Loucy (cell line): ENCODE data around the gene GNB1L.

Source experiments
- H2AFZ ChIP-seq: fragments of 200-600 bp; sonication (generic); 2 replicates; pipeline ENCODE4 v1.6.0; 2016; ENCODE audit warnings: antibody characterized with exemption, mild to moderate bottlenecking, low read length, moderate library complexity
- H3F3A ChIP-seq: fragments of 200-600 bp; 2 replicates; pipeline ENCODE4 v1.6.0; 2016; ENCODE audit warnings: antibody characterized with exemption, low read depth, mild to moderate bottlenecking
- H3K27me3 ChIP-seq: fragments of 200-600 bp; sonication (generic); 2 replicates; pipeline ENCODE4 v1.6.1; 2014; ENCODE audit warnings: low read length, mild to moderate bottlenecking; ENCODE audit not compliant: insufficient read depth, poor library complexity, severe bottlenecking
- H3K36me3 ChIP-seq: fragments of 200-600 bp; sonication (generic); 2 replicates; pipeline ENCODE4 v1.6.1; 2016; ENCODE audit warnings: low read length; ENCODE audit not compliant: insufficient read depth
- H3K4me1 ChIP-seq: fragments of 200-600 bp; sonication (generic); 2 replicates; pipeline ENCODE4 v1.5.1; 2014; ENCODE audit warnings: low read length, mild to moderate bottlenecking; ENCODE audit not compliant: insufficient read depth, poor library complexity, severe bottlenecking
- H3K4me2 ChIP-seq: fragments of 200-600 bp; sonication (generic); 2 replicates; pipeline ENCODE4 v1.6.0; 2014; ENCODE audit warnings: antibody characterized with exemption, low read length, low read depth, mild to moderate bottlenecking; ENCODE audit not compliant: poor library complexity, severe bottlenecking
- H3K4me3 ChIP-seq: fragments of 200-600 bp; sonication (generic); 2 replicates; pipeline ENCODE4 v1.5.1; 2014; ENCODE audit warnings: low read length, mild to moderate bottlenecking, mixed read lengths; ENCODE audit not compliant: poor library complexity, severe bottlenecking
- H3K79me2 ChIP-seq: fragments of 200-600 bp; sonication (generic); 2 replicates; pipeline ENCODE4 v1.6.1; 2014; ENCODE audit warnings: low read length; ENCODE audit not compliant: insufficient read depth
- H3K9ac ChIP-seq: fragments of 200-600 bp; sonication (generic); 2 replicates; pipeline ENCODE4 v1.6.0; 2014; ENCODE audit warnings: mild to moderate bottlenecking, low read depth, low read length, moderate library complexity; ENCODE audit not compliant: poor library complexity, severe bottlenecking
- H3K9me2 ChIP-seq: fragments of 200-600 bp; sonication (generic); replicated peaks from 2 replicates; pipeline ENCODE4 v1.6.1; 2016; ENCODE audit warnings: low read depth, low read length, mixed read lengths
- H3K9me3 ChIP-seq: fragments of 200-600 bp; sonication (generic); 2 replicates; pipeline ENCODE4 v1.6.1; 2014; ENCODE audit warnings: mild to moderate bottlenecking, antibody characterized with exemption, low read length, low read depth; ENCODE audit not compliant: insufficient read depth
- H4K20me1 ChIP-seq: fragments of 200-600 bp; sonication (generic); 2 replicates; pipeline ENCODE4 v1.6.0; 2014; ENCODE audit warnings: antibody characterized with exemption, low read length, mild to moderate bottlenecking; ENCODE audit not compliant: insufficient read depth, poor library complexity, severe bottlenecking
- CTCF ChIP-seq: fragments of 200-600 bp; sonication (generic); conservative IDR thresholded peaks from 2 replicates; pipeline ENCODE4 v1.5.1; 2014; ENCODE audit warnings: mild to moderate bottlenecking, antibody characterized with exemption, low read length
- EZH2phosphoT487 ChIP-seq: fragments of 200-600 bp; IDR thresholded peaks from 2 replicates; pipeline ENCODE4 v1.6.1; 2018; ENCODE audit warnings: antibody characterized with exemption, mild to moderate bottlenecking, moderate library complexity, borderline replicate concordance

The GNB1L gene

GRCh38 chr22:19802894-19803735 is 51.6 kb downstream of the GNB1L start:
- H3K79me2 ChIP-seq, result no peaks in the 10 kb centered on the region
- TF ChIP-seq EZH2phosphoT487, result no peak
- no peak for TF ChIP-seq CTCF
- no peaks in the 10 kb centered on the region for H3K9me3 ChIP-seq
- no peak overlapping the region for H3K4me2 ChIP-seq
- H3K27me3 ChIP-seq, result no peaks in the 10 kb centered on the region
- no peak overlapping the region for H3K4me3 ChIP-seq
- no peak overlapping the region for H3K9ac ChIP-seq
- H3F3A ChIP-seq, result no peaks in the 10 kb centered on the region
- no peaks in the 10 kb centered on the region for H3K36me3 ChIP-seq
- no peaks in the 10 kb centered on the region for H3K4me1 ChIP-seq
- no peaks in the 10 kb centered on the region for H3K9me2 ChIP-seq
- H4K20me1 ChIP-seq, result no peaks in the 10 kb centered on the region
- no peak overlapping the region for H2AFZ ChIP-seq

GRCh38 chr22:19802001-19802893 is 52.4 kb downstream of the GNB1L start:
- Histone ChIP-seq H2AFZ (no peak overlapping the region), H3K9ac (no peak overlapping the region), H3K4me2 (no peak overlapping the region), H4K20me1 (no peaks in the 10 kb centered on the region), H3K79me2 (no peaks in the 10 kb centered on the region), H3K9me3 (no peaks in the 10 kb centered on the region), H3K4me3 (no peak overlapping the region), H3K36me3 (no peaks in the 10 kb centered on the region), H3F3A (no peaks in the 10 kb centered on the region), H3K9me2 (no peaks in the 10 kb centered on the region), H3K27me3 (no peaks in the 10 kb centered on the region), H3K4me1 (no peaks in the 10 kb centered on the region)
- TF ChIP-seq EZH2phosphoT487, result no peak
- no peak for TF ChIP-seq CTCF

- H3F3A ChIP-seq, result no peaks in the 10 kb centered on the region
- H3K9me3 ChIP-seq, result no peaks in the 10 kb centered on the region
- H3K27me3 ChIP-seq, result no peaks in the 10 kb centered on the region
- H3K4me2 ChIP-seq, result no peak overlapping the region
- TF ChIP-seq EZH2phosphoT487, result no peak
- no peak for TF ChIP-seq CTCF
- no peaks in the 10 kb centered on the region for H3K36me3 ChIP-seq
- H3K79me2 ChIP-seq, result no peaks in the 10 kb centered on the region
- H3K9ac ChIP-seq, result no peak overlapping the region
- H3K4me3 ChIP-seq, result no peak overlapping the region
- no peaks in the 10 kb centered on the region for H3K4me1 ChIP-seq
- no peaks in the 10 kb centered on the region for H3K9me2 ChIP-seq
- H2AFZ ChIP-seq, result no peak overlapping the region
- no peaks in the 10 kb centered on the region for H4K20me1 ChIP-seq
These were observed 53.2 kb downstream of the GNB1L start for GRCh38 chr22:19801340-19802000.
